Measurements from ENCODE around the gene SLC16A9.
A peak's percentile ranks its signal among the peaks of the same experiment; 100 is the strongest.

The SLC16A9 gene

GRCh38 chr10:59719374-59719773 is 9.7 kb upstream of the SLC16A9 start:
- DNase-seq (ENCODE audit: low read depth): no peak

- DNase-seq (ENCODE audit: low read depth): no peak
These were observed 8.6 kb upstream of the SLC16A9 start for GRCh38 chr10:59718257-59718656.

DNA sequence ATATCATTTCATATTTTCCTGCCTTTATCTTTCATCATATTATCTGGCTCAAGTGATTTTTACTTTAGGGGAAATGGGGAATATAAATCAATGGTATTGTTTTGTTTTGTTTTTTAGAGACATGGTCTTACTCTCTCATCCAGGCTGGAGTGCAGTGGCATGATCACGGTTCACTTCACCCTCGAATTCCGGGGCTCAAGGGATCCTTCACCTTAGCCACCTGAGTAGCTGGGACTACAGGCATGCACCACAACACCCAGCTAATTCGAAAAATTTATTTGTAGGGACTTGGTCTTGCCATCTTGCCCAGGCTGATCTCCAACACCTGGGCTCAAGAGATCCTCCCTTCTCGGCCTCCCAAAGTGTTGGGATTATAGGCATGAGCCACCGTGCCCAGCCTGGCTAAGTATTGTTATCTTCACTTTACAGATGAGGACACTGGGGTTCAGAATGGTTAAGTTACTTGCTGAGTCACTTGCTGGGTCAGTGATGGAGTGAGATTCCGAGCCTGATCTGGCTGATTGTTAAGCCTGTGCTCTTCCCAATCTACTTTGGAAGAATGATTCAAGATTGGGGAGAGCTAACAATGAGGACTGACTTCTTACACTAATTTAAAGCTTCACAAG is 3.7 kb upstream of the SLC16A9 start:
- no peak for DNase-seq (ENCODE audit: low read depth)

DNA sequence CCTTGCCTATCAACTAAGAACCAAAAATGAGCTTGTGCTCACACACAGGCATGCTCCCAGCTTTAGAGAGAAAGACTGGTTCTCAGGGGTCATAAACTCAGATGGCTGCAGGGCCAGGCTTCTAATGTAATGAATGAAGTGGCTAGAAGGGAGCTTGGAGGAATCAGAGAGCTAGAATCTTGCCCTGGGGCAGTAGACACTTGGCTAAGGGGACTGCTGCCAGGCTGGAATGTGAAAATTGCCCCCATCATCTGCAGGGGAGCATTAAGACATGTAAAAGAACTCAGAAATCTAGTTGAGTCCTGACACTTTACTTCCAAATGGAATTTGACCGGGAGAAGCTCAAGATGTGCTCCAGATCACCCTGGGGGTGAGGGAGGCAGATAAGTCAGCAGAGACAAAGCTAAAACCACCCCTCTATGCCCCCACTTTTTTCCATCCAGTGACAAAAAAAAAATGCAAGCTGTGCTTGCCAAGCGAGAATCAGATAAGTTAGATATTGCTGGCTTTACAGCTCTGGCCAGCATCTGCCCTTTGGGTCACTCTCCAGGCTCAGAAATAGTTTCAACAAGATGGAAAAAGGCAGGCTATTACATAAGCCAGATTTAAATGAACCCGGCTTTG is 2.3 kb upstream of the SLC16A9 start:
- DNase-seq (ENCODE audit: low read depth): no peak

DNA sequence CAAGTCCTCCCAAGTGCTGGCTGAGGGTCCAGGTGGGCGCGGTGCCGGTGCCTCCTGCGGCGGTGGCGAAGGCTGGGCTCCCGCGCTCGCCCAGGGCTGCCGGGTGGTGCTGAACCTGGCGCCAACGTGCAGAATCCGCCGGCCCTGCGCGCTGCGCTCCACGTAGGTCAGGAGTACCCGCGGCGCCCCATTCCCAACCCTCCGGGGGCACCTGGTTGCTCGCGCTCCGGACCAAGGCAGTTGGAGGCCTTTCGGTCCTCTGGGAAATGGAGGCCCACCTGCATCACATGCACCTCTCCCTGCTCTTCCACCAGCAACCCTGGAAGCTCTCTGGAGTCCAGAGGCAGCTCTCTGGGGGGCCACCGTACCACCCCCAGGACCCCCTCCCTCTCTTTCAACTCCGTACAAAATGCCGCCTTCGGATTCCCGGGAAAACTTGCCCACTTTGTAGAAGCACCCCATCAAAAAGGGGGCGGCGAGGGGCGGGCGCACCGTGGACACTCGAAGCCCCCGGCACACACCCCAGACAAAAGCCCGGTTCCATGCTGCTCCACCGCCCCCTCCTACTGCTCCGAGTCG is 745 bp downstream of the SLC16A9 start:
- peak; percentile 8 for DNase-seq (ENCODE audit: low read depth)

DNA sequence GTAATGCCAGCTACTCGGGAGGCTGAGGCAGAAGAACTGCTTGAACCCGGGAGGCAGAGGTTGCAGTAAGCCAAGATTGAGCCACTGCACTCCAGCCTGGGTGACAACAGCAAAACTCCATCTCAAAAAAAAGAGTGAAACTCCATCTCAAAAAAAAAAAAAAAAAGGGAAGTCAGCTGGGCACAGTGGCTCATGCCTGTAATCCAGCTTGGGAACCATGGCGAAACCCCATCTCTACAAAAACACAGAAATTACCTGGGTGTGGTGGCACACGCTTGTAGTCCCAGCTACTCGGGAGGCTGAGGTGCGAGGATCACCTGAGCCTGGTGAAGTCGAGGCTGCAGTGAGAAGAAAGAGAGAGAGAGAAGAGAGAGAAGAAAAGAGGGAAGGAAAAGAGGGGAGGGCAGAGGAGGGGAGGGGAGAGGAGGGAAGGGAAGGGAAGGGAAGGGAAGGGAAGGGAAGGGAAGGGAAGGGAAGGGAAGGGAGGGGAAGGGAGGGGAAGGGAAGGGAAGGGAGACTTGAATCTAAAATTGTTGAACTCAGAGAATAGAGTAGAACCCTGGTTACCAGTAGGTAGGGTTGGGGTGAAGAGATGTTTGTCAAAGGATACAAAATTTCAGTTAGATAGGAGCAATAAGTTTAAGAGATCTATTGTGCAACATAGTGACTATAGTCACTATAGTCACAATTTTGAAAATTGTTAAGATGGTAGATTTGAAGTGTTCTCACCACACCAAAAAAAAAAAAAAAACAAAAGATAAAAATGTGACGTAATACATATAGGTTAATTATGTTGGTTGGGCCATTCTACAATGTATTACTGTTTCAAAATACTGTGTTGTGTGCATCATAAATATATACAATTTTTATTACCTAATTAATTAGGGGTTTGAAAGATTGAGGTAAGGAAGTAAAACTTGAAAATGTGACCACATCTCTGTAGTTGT is 2.5 kb downstream of the SLC16A9 start:
- DNase-seq (ENCODE audit: low read depth): no peak

GRCh38 chr10:59705931-59706330 is 3.7 kb downstream of the SLC16A9 start:
- DNase-seq (ENCODE audit: low read depth): no peak

DNA sequence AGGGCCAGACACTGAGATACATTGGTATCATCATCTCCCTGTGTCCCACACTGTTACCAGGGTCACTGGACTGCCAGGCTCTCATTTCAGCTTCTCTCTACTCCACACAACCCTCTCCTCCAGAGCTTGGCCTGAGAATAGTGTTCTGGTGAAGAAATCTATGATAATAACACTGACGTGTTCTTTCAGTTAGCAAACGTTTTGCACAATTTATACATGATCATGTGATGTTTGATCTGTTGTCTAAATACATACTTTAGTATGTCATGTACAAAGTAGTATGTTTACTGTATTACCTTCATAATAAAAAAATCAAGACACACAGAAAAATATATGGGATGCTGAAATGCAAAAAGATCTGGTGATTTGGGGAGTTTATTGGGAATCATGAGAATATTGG is 5.0 kb downstream of the SLC16A9 start:
- no peak for DNase-seq (ENCODE audit: low read depth)

DNA sequence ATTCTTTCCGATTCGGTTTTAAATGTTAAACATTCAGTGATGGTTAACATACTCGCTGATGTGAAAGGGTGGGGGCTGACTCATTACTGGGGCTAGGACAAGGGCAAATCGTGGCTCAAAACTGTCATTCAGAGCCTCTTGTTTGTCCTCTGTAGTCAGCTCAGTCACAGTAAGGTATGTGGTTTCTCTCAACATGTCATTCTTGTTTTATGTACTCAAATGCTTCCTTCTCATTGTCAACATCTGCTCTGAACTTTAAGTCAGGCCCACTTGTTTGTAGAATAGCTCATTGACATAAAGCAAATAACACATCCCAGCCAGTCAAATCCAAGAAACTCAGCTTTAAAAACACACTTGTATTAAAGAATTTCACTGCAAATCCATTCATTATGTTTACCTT is 7.3 kb downstream of the SLC16A9 start:
- no peak for DNase-seq (ENCODE audit: low read depth)

- no peak for DNase-seq (ENCODE audit: low read depth)
These were observed 8.9 kb downstream of the SLC16A9 start for GRCh38 chr10:59700709-59701108.

DNA sequence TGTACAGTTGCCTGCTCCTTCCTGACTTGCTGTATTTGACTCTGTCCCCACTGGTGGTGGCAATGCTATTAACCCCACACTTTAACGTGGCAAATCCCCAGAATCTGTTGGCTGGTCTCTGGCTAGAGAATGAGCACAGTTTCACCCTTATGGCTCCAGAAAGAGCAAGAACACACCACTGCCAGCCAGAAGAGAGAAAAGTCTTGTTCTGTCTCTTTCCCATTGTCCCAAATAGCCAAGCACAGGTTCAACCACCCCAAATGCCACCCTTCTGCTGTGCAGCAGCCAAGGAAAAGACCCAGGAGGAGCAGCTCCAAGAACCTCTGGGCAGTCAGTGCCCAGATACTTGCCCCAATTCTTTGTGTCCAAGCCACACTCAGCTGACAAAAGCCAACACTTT is 11.3 kb downstream of the SLC16A9 start:
- no peak for DNase-seq (ENCODE audit: low read depth)

GRCh38 chr10:59695637-59696036 is 14.0 kb downstream of the SLC16A9 start:
- no peak for DNase-seq (ENCODE audit: low read depth)

- no peak for DNase-seq (ENCODE audit: low read depth)
These were observed 14.7 kb downstream of the SLC16A9 start for GRCh38 chr10:59694936-59695335.

GRCh38 chr10:59692113-59692512 is 17.5 kb downstream of the SLC16A9 start:
- DNase-seq (ENCODE audit: low read depth): no peak

DNA sequence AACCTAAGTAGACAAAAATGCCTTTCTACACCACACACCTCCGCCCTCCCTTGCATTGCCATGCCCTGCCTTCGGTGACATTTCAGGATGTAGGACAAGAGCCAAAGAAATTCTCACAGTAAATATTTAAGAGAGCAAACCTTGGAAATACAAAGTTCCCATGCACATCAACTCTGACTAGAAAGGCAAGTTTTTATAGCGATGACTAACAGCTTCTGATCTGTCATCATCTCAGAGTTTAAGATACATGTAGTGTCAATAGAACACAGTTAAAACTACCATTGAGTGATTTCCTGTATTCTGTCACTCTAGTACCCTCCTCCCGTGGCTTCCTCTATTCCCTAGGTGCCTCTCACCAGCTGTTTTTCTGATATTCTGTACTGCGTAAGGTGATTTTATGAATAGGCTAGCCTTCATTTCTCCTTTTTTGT is 20.7 kb downstream of the SLC16A9 start:
- no peak for DNase-seq (ENCODE audit: low read depth)

GRCh38 chr10:59687657-59688056 is 22.0 kb downstream of the SLC16A9 start:
- no peak for DNase-seq (ENCODE audit: low read depth)

DNA sequence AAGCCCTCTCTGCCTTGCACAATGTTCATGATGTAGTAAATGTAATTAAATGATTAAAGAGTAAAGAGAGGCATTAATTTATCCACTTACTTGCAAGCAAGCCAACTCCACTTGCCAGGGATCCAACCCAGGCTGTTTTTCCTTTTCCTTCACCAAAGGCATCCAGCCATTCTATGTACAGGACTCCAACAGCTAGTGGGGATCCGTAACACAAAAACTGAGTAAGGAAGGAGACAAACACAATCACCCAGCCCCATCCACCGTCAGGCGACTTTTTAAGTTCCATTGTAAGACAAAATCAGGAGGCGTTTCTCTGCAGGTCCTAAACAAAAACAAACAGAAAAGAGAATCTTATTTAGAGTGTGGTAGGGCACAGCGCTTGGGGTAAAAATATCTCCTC is 25.6 kb downstream of the SLC16A9 start:
- no peak for DNase-seq (ENCODE audit: low read depth)

DNA sequence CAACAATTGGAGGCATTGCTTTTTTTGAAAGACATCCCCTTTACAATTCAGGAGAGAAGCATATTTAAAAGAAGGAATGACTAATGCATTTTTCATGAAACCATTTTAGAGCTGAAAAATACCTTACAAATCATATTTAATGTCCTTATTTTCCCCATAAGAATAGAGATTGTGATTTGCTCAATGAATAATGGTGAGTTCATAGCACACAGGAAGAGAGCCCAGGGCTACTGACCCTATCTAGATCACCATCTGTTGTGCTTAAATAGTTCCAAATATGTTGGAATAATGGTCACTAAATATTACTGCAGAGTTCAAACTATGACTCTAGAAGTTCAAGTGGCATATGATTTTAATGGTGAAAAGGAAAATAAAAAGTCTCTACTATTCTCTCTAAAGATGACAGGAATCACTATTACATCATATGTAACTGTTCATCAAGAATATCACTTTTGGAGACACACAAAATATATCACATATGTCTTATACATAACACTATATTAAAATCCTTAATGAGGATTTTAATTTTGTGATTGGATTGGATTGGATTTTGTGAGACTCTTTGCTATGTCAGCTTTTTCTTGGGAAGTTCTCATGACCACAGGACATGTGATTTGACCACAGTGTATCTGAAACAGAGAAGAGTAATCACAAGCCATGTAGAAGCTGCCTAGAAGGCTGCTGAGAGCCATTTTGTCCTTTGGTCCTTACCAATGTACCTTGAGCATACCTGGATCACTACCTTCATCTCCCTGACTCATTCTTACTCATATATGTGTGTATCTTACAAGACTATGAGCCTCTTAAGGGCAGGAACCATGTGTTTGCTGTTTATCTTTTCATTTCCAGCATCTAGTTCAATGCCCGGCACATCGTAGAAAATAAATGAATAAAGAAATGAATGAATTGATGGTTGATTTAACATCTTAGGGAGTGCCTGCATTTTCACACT is 26.4 kb downstream of the SLC16A9 start:
- no peak for DNase-seq (ENCODE audit: low read depth)

- DNase-seq (ENCODE audit: low read depth): no peak
These were observed 29.5 kb downstream of the SLC16A9 start for GRCh38 chr10:59680199-59680598.

DNA sequence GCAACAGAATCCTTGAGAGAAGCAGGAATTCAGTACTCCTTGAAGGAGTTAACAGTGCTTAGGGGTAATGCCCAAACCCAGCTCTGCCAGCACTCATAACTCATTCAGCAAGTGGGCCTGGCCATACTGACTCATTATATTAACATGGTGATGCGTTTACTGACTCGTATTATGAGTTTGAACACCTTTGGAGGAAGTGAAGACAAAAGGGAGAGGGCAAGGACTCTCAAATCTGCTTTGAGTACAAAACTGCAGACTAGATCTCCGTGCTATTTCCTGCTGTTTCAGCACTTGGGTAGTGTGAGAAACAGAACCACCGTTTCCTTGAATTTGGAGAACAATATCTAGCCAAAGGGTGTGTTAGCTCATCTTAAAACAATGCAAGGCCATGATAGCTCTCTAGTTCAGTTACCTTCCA is 30.8 kb downstream of the SLC16A9 start:
- DNase-seq (ENCODE audit: low read depth): peak; percentile 10

DNA sequence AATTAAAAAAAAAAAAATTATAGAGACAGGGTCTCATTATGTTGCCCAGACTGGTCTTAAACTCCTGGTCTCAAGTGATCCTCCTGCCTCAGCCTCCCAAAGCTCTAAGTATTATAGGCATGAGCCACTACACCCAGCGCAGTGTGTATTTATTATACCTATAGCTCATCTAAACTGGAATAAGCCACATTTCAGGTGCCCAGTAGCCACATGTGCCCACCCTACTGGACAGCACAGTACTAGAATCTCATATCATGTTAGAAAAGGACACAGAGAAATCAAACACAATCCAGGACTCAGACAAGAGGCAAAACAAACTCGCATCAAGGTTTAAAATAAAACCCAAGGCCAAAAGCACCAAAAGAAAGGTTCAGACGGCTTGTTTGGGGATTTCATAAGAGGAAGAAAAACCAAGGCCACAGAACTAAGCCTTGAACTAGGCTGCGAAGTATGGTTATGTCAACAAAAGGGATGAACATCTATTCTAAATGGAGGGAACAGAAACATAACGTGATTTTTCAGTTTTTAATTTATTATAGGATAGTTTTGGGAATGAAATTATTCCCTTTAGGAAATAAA is 32.3 kb downstream of the SLC16A9 start:
- DNase-seq (ENCODE audit: low read depth): no peak

All from iris pigment epithelial cell (primary cell).